GM23338 (cell line): Measurements from ENCODE around the gene RAB2B. TPM values are rescaled to one million over a fixed set of nuclear protein-coding genes. Genes with fewer than 3 reads are reported as not detected.

Experiments used
- ATAC-seq: fragments of 200-7000 bp; cut with Tn5 transposase; 3 replicates; pipeline ENCODE4 v1.9.1; 2020
- DNase-seq: peaks from one replicate; pipeline ENCODE4 v3.0.0-alpha.2; 2015; ENCODE audit warnings: low spot score
- H2AFZ ChIP-seq: fragments of 200-600 bp; sonication (generic); 2 replicates; pipeline ENCODE4 v1.8.0; 2016; ENCODE audit warnings: antibody characterized with exemption, mild to moderate bottlenecking, moderate library complexity
- H3F3A ChIP-seq: fragments of 200-600 bp; sonication (generic); replicated peaks from 2 replicates; pipeline ENCODE4 v1.8.0; 2017; ENCODE audit warnings: antibody characterized with exemption, mixed run types, low read depth
- H3K27ac ChIP-seq: fragments of 200-600 bp; sonication (generic); 2 replicates; pipeline ENCODE4 v1.6.1; 2016; ENCODE audit warnings: low read depth
- H3K27me3 ChIP-seq: fragments of 200-600 bp; sonication (generic); 2 replicates; pipeline ENCODE4 v1.8.0; 2016; ENCODE audit warnings: mild to moderate bottlenecking, mixed run types, moderate library complexity; ENCODE audit not compliant: insufficient read depth
- H3K36me3 ChIP-seq: fragments of 200-600 bp; sonication (generic); 2 replicates; pipeline ENCODE4 v1.8.0; 2016; ENCODE audit warnings: mild to moderate bottlenecking; ENCODE audit not compliant: insufficient read depth
- H3K4me1 ChIP-seq: fragments of 200-600 bp; sonication (generic); 2 replicates; pipeline ENCODE4 v1.8.0; 2016; ENCODE audit warnings: mild to moderate bottlenecking, moderate library complexity; ENCODE audit not compliant: insufficient read depth
- H3K4me2 ChIP-seq: fragments of 200-600 bp; sonication (generic); 2 replicates; pipeline ENCODE4 v1.7.1; 2017; ENCODE audit warnings: mixed run types
- H3K4me3 ChIP-seq: fragments of 200-600 bp; sonication (generic); 2 replicates; pipeline ENCODE4 v1.6.1; 2016; ENCODE audit warnings: mixed run types
- H3K79me2 ChIP-seq: fragments of 200-600 bp; sonication (generic); replicated peaks from 2 replicates; pipeline ENCODE4 v1.8.0; 2017; ENCODE audit warnings: mild to moderate bottlenecking; ENCODE audit not compliant: insufficient read depth
- H3K9me2 ChIP-seq: fragments of 200-600 bp; sonication (generic); 2 replicates; pipeline ENCODE4 v1.8.0; 2017; ENCODE audit not compliant: insufficient read depth
- H4K20me1 ChIP-seq: fragments of 200-600 bp; sonication (generic); replicated peaks from 2 replicates; pipeline ENCODE4 v1.8.0; 2017; ENCODE audit warnings: mild to moderate bottlenecking; ENCODE audit not compliant: insufficient read depth
- H3K27ac Mint-ChIP-seq: 2 replicates; pipeline ENCODE4 v1.8.0; 2020; ENCODE audit warnings: inconsistent platforms, mild to moderate bottlenecking, moderate library complexity, mixed read lengths
- H3K27me3 Mint-ChIP-seq: 3 replicates; pipeline ENCODE4 v1.8.0; 2022; ENCODE audit warnings: low read depth, mild to moderate bottlenecking, moderate library complexity, mixed read lengths, inconsistent platforms; ENCODE audit not compliant: insufficient read depth, poor library complexity
- H3K36me3 Mint-ChIP-seq: 3 replicates; pipeline ENCODE4 v1.8.0; 2021; ENCODE audit warnings: low read depth, mild to moderate bottlenecking, inconsistent platforms, moderate library complexity, mixed read lengths
- H3K4me1 Mint-ChIP-seq: 3 replicates; pipeline ENCODE4 v1.8.0; 2020; ENCODE audit warnings: mild to moderate bottlenecking, inconsistent platforms, mixed read lengths
- H3K4me3 Mint-ChIP-seq: 3 replicates; pipeline ENCODE4 v1.8.0; 2021; ENCODE audit warnings: moderate library complexity, mild to moderate bottlenecking, inconsistent platforms, mixed read lengths
- H3K9me3 Mint-ChIP-seq: 3 replicates; pipeline ENCODE4 v1.8.0; 2020; ENCODE audit warnings: moderate library complexity, mild to moderate bottlenecking, inconsistent platforms, mixed read lengths
- EZH2 ChIP-seq: fragments of 200-600 bp; sonication (generic); IDR thresholded peaks from one replicate; pipeline ENCODE4 v1.8.0; 2017; ENCODE audit warnings: antibody characterized with exemption, mild to moderate bottlenecking, low read depth; ENCODE audit not compliant: unreplicated experiment
- polyA plus RNA-seq: library from polyadenylated mRNA; unstranded; fragments of >200 nt; fragmentation: Nextera tagmentation; extraction: Ambion mirVana; gene quantifications from 2 replicates; pipeline ENCODE4 v1.2.1, GENCODE V29; 2016
- total RNA-seq: library from RNA; depleted of rRNA; stranded (reverse); fragments of >200 nt; shearing (Covaris generic); gene quantifications from 2 replicates; pipeline ENCODE4 v1.2.3, GENCODE V29; 2014
- TF ChIP-seq, protein P1 (sequence below): fragments of 250-450 bp; sonication (Bioruptor Pico); IDR thresholded peaks from 2 replicates; pipeline ENCODE4 v1.5.0; 2020; ENCODE audit warnings: mild to moderate bottlenecking, moderate library complexity
- TF ChIP-seq, protein P2 (sequence below): IDR thresholded peaks from one replicate; pipeline ENCODE4 v1.6.1; 2018; ENCODE audit warnings: antibody characterized with exemption; ENCODE audit not compliant: unreplicated experiment

Gene RAB2B
- total and polyA plus RNA-seq, 2 experiments from 2014 or later = 12.9 to 29.9 TPM

DNA sequence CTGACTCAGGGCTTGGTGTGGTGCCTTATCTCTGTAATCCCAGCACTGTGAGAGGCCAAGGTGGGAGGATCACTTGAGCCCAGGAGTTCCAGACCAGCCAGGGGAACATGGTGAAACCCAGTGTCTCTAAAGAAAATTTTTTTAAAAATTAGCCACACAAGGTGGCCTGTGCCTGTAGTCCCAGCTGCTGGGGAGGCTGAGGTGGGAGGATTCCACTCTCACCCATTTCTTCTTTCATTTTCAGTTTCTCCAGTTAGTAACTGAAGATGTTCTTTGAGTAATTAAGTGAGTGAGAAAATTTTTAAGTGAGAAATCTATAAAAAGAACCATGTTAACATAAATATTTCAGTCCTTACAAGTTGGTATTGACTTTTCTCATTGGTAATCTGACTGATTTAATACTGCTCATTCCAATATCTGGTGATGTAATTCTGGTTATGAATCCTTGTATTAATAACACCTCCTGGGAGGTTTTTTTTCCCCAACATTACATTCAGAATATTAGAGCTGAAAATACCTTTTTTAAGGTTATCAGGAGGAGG is 28.3 kb upstream of the RAB2B start (continued):
- TF ChIP-seq, protein P1, sequence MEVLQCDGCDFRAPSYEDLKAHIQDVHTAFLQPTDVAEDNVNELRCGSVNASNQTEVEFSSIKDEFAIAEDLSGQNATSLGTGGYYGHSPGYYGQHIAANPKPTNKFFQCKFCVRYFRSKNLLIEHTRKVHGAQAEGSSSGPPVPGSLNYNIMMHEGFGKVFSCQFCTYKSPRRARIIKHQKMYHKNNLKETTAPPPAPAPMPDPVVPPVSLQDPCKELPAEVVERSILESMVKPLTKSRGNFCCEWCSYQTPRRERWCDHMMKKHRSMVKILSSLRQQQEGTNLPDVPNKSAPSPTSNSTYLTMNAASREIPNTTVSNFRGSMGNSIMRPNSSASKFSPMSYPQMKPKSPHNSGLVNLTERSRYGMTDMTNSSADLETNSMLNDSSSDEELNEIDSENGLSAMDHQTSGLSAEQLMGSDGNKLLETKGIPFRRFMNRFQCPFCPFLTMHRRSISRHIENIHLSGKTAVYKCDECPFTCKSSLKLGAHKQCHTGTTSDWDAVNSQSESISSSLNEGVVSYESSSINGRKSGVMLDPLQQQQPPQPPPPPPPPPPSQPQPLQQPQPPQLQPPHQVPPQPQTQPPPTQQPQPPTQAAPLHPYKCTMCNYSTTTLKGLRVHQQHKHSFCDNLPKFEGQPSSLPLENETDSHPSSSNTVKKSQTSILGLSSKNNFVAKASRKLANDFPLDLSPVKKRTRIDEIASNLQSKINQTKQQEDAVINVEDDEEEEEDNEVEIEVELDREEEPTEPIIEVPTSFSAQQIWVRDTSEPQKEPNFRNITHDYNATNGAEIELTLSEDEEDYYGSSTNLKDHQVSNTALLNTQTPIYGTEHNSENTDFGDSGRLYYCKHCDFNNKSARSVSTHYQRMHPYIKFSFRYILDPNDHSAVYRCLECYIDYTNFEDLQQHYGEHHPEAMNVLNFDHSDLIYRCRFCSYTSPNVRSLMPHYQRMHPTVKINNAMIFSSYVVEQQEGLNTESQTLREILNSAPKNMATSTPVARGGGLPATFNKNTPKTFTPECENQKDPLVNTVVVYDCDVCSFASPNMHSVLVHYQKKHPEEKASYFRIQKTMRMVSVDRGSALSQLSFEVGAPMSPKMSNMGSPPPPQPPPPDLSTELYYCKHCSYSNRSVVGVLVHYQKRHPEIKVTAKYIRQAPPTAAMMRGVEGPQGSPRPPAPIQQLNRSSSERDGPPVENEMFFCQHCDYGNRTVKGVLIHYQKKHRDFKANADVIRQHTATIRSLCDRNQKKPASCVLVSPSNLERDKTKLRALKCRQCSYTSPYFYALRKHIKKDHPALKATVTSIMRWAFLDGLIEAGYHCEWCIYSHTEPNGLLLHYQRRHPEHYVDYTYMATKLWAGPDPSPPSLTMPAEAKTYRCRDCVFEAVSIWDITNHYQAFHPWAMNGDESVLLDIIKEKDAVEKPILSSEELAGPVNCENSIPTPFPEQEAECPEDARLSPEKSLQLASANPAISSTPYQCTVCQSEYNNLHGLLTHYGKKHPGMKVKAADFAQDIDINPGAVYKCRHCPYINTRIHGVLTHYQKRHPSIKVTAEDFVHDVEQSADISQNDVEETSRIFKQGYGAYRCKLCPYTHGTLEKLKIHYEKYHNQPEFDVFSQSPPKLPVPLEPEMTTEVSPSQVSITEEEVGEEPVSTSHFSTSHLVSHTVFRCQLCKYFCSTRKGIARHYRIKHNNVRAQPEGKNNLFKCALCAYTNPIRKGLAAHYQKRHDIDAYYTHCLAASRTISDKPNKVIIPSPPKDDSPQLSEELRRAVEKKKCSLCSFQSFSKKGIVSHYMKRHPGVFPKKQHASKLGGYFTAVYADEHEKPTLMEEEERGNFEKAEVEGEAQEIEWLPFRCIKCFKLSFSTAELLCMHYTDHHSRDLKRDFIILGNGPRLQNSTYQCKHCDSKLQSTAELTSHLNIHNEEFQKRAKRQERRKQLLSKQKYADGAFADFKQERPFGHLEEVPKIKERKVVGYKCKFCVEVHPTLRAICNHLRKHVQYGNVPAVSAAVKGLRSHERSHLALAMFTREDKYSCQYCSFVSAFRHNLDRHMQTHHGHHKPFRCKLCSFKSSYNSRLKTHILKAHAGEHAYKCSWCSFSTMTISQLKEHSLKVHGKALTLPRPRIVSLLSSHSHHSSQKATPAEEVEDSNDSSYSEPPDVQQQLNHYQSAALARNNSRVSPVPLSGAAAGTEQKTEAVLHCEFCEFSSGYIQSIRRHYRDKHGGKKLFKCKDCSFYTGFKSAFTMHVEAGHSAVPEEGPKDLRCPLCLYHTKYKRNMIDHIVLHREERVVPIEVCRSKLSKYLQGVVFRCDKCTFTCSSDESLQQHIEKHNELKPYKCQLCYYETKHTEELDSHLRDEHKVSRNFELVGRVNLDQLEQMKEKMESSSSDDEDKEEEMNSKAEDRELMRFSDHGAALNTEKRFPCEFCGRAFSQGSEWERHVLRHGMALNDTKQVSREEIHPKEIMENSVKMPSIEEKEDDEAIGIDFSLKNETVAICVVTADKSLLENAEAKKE = no peak
- TF ChIP-seq EZH2 = no peak
- TF ChIP-seq, protein P2, sequence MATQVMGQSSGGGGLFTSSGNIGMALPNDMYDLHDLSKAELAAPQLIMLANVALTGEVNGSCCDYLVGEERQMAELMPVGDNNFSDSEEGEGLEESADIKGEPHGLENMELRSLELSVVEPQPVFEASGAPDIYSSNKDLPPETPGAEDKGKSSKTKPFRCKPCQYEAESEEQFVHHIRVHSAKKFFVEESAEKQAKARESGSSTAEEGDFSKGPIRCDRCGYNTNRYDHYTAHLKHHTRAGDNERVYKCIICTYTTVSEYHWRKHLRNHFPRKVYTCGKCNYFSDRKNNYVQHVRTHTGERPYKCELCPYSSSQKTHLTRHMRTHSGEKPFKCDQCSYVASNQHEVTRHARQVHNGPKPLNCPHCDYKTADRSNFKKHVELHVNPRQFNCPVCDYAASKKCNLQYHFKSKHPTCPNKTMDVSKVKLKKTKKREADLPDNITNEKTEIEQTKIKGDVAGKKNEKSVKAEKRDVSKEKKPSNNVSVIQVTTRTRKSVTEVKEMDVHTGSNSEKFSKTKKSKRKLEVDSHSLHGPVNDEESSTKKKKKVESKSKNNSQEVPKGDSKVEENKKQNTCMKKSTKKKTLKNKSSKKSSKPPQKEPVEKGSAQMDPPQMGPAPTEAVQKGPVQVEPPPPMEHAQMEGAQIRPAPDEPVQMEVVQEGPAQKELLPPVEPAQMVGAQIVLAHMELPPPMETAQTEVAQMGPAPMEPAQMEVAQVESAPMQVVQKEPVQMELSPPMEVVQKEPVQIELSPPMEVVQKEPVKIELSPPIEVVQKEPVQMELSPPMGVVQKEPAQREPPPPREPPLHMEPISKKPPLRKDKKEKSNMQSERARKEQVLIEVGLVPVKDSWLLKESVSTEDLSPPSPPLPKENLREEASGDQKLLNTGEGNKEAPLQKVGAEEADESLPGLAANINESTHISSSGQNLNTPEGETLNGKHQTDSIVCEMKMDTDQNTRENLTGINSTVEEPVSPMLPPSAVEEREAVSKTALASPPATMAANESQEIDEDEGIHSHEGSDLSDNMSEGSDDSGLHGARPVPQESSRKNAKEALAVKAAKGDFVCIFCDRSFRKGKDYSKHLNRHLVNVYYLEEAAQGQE = no peak

DNA sequence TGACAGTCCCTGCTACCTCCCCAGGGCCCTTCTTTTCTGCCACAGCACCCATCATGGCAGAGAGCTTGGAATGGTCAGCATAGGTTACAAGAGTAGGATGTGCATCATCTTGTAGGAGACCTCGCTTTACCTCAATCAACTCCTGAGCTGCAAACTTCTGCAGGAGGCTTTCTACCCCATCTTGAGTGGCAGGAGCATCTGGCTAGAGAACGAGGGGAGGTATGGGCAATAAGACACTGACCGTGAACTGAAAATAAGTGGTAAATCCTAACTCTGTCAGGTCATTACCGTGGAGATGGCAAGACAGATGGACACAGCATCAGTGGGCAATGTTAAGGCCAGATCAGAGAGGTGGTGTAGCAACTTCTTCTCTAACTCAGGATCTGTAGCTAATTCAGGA is 26.6 kb upstream of the RAB2B start:
- DNase-seq = no peak
- Mint-ChIP-seq H3K9me3 (no peaks in the 10 kb centered on the region), H3K36me3 (peaks cover 83% of the 10 kb centered on the region), H3K4me3 (no peak overlapping the region), H3K27ac (peak overlapping the region; percentile 10; the same call in 1 of the 2 replicates), H3K27me3 (peaks cover 5% of the 10 kb centered on the region), H3K4me1 (peaks cover 33% of the 10 kb centered on the region)
- no peak overlapping the region for H3K4me2 ChIP-seq
- H3K4me3 ChIP-seq = no peak overlapping the region
- no peaks in the 10 kb centered on the region for H3K9me2 ChIP-seq
- H3K36me3 ChIP-seq = peaks cover 47% of the 10 kb centered on the region
- peaks cover 61% of the 10 kb centered on the region for H3K79me2 ChIP-seq
- peaks cover 19% of the 10 kb centered on the region for H3K4me1 ChIP-seq
- H4K20me1 ChIP-seq = peaks cover 7% of the 10 kb centered on the region; the same call in 1 of the 2 replicates
- TF ChIP-seq EZH2 = no peak
- TF ChIP-seq, protein P1 = no peak
- peaks cover 15% of the 10 kb centered on the region; the same call in 1 of the 2 replicates for H3F3A ChIP-seq
- ATAC-seq = no peak
- H2AFZ ChIP-seq = no peak overlapping the region
- H3K27me3 ChIP-seq = no peaks in the 10 kb centered on the region
- H3K27ac ChIP-seq = peak overlapping the region; percentile 43
